ENCODE results near the gene PAX2.

Gene PAX2

DNA sequence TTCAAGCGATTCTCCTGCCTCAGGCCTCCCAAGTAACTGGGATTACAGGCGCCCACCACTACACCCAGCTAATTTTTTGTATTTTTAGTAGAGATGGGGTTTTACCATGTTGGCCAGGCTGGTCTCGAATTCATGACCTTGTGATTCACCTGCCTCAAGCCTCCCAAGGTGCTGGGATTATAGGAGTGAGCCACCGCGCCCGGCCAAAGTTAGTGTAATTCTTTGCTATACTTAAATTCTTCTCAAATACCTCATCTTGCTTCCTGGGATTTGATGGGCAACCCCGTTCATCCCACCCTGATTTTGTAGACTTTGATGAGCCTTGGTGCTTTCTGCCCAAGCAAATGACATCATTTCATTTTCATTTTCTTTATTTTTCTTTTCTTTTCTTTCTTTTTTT is 54.5 kb downstream of the PAX2 start:
- no peak for DNase-seq

DNA sequence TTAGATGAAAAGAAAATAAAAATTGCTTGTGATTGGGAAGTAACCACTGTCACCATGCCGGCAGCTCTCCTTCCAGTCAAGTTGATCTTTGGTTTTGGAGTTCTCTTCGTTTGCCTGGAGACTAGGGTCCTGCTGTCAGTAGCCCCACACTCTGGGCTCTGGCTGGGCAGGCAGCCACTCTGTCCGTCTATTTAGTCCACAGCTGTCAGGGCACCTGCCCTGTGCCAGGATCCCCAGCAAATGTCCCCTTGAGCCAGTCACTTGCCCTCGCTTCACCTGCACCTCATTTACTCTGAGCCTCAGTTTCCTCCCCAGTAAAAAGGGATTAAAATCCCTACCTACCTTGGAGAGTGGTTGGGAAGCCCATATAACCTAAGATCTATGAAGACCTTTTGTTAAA is 55.5 kb downstream of the PAX2 start:
- DNase-seq = no peak

DNA sequence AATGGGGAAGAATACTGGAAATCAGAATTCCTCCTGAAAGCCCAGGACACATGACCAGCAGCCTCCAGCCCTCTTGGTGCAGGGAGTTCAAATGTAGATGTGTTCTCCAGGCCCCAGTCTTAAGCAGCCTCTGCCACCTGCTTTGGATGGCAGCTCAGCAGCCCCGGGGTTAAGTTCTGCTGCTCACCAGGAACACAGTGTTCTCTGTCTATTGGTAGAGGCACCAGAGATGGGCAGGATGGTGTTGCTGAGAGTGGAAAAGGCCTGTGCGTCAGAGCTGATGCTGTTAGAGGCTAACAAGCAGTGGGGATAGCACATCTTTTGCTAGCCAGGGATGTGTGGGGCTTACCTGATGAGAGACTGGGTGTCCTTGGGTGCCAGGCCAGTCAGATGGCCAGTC is 56.8 kb downstream of the PAX2 start:
- DNase-seq = no peak

DNA sequence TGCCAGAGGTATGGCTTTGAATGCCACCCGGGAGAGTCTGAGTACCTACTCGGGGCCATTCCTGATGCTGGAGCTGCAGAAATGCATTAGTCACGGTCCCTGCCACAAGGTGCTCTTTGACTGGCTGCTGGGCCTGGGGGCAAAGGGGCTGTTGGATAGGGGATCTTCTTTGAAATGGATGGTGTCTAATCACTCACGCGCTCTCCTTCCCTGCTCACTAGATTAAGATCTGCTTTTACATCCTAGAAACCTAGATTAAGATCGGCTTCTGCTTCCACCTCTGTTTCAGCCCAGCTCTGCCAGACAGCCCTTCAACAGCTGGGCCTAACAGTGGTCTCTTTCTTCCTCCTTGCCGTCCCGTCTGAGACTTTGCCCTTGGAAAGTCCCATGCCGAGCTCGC is 57.2 kb downstream of the PAX2 start:
- DNase-seq = no peak

DNA sequence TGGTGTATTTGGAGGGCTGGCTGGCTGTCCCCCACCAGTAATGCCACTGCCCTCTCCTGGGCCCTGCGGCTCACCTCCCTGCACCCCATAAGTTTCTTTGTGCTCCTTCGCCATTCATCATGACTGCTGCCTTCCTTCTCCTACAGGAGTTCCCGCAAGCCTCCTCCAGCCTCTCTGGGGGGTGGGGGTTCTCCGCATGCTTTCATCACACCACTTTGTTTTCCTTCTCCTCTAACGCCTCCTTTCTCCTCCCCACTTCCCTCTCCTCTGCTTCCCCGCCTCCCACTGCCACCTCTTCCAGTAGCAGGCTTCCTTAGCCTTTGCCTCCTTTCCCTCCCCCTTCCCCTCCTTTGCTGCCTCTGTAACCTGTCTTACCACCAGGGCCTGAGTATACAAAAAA is 58.1 kb downstream of the PAX2 start:
- DNase-seq = no peak

DNA sequence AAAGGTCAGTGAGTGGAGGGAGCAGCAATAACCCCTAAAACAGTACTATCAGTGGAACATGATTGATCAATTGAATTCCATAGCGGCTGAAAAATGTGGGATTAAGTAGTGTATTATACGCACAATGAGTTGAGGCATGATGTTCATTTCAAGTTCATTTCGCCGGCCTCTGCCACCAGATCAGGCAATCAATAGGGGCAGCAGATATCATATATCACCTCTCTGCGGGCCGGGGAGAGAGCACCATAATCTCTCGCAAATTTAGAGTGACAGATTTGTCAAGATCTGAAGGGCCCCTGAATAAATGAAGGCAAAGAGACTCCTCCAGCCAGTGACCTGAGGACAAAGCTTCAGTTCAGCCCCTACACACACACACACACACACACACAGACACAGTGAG is 58.5 kb downstream of the PAX2 start:
- DNase-seq = no peak

DNA sequence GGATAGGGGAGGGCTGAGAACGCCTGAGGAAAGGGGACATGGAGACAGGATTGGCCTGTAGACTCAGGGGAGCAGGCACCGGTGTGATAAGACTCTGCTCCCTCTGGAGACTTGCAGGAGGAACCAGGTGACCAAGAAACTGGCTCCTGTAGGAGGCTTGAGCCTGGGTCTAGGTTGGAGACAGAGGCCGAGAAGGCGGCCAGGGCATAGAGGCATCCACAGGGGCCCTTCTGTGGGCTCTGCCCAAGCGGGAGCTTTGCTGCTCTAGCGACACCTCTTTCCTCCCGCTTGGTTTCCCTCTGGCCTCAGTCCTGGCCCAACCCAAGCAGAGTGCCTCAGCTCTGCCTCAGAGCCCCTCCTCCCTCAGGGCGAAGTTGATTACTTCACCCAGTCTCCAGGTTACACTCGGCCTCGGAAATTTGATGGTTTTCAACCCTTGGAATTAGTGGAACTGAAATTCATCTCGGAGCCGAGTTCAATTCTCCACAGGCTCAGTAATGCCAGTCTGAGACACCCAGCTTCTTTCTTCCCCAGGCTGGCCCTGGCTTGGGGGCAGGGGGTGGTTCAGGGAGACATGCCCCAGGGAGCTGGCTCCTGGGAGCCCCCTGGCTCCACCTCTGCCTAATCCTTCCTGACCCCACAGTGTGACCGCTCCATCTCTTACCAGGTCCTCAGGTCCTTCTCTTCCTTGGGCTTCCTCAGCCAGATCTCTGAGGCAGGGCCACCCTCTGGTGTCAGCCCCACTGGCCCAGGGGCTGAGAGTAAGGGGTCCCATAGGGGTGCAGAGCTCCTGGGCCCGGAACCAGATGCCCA is 60.4 kb downstream of the PAX2 start:
- no peak for DNase-seq

DNA sequence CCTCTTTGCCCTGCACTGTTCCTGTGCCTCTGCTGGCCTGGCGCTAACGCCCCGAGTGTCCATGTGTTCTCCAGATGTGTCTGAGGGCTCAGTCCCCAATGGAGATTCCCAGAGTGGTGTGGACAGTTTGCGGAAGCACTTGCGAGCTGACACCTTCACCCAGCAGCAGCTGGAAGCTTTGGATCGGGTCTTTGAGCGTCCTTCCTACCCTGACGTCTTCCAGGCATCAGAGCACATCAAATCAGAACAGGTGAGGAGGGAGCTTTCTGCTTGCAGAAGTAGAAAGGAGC is 60.9 kb downstream of the PAX2 start:
- DNase-seq = no peak

DNA sequence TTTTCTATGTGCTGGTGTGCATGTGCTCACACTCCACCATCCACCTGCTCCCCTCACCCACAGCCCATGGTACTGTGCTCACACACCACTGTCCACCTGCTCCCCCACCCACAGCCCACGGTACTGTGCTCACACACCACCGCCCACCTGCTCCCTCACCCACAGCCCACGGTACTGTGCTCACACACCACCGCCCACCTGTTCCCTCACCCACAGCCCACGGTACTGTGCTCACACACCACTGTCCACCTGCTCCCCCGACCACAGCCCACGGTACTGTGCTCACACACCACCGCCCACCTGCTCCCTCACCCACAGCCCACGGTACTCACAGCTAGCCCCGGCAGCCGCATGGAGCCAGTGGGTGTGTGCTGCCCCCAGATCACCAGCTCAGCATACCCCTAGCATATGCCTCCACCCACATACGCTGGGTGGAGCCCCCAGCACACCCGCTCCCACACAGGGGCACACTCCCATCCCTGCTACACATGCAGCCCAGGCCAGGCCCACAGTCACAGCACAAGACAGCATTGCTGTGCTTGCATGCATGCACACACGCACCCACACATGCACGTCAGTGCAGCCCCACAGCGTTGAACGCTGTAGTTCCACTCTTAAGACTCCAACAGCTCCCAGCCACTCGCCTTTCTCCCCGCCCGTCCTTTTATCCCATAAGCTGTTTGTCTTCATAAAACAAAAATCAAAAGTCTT is 62.0 kb downstream of the PAX2 start:
- no peak for DNase-seq

DNA sequence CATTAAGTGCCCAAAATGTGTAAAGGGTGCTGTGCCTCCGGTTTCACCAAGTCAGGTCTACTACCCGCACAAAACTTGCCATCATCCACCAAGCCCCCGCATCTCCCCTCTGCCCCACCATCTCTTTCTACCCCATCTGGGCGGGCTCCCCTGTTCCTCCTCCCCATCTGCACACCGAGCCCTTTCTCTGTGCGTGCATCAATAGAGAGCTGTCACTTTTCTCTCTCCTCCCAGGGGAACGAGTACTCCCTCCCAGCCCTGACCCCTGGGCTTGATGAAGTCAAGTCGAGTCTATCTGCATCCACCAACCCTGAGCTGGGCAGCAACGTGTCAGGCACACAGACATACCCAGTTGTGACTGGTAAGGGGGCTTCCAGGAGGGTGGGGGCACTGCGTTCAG is 63.5 kb downstream of the PAX2 start:
- no peak for DNase-seq

DNA sequence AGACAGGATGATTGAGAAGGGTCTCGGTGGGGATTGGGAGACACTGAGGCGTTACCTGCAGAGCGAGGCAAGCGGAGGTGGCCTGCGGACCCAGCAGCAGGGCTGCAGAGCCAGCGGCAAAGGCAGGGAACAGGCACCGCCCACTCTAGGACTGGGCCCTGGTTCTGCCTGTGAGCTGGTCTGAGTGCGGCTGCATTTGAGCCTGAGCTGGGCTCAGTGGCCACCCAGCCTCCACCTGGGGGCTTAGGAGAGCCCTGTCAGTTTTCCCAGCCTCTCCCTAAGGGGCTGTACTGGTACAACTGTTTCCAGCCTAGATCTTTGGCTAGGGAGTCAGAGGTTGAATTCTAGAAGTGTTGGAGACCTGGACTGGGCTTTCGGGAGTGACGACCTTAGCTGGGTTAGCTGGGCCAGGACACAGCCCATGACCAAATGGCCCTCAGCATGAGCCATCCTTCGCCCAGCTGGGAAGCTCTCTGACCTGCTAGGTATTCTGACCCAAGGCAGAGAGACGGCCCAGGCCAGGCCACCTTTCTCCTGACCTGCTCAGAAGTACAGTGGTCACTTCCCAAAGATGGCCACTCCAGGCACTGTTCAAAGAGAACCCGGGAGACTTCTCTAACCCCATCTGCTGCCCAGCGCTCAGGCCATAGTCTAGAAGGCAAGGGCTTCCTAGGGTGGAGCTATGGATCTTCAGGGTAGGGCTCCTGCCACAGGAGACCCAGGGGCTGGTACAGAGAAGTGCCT is 64.9 kb downstream of the PAX2 start:
- no peak for DNase-seq

DNA sequence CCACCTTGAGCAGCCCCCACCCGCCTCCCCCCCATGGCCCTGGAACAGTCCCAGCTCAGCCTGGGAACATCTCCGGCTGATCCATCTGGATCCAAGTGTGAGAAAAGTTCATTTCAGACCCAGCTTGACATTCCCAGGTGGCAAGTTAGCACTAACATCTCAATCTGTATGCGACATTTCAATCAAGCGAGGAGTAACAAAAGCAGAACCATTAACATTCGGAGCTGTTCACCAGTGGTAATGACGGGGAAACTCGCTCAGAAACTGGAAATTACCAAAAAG is 65.4 kb downstream of the PAX2 start:
- DNase-seq = no peak

DNA sequence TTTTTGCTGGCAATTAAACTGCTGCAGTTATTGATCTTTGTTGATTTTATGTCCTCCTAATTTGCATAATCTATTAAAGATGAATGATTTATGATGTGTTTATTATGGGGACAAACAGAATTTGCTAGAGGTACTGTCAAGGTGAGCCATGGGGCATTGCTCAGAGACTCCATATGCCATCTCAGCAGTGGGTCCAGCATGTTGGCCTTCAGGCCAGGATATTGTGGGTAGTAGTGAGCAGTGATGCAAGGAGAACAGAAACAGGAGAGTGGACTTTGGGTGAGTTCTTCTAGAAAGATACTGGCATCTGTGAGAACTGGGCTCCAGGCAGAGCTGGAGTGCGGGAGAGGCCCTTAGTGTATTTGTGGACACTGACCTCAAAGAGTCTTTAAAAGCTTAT is 65.9 kb downstream of the PAX2 start:
- DNase-seq = no peak

DNA sequence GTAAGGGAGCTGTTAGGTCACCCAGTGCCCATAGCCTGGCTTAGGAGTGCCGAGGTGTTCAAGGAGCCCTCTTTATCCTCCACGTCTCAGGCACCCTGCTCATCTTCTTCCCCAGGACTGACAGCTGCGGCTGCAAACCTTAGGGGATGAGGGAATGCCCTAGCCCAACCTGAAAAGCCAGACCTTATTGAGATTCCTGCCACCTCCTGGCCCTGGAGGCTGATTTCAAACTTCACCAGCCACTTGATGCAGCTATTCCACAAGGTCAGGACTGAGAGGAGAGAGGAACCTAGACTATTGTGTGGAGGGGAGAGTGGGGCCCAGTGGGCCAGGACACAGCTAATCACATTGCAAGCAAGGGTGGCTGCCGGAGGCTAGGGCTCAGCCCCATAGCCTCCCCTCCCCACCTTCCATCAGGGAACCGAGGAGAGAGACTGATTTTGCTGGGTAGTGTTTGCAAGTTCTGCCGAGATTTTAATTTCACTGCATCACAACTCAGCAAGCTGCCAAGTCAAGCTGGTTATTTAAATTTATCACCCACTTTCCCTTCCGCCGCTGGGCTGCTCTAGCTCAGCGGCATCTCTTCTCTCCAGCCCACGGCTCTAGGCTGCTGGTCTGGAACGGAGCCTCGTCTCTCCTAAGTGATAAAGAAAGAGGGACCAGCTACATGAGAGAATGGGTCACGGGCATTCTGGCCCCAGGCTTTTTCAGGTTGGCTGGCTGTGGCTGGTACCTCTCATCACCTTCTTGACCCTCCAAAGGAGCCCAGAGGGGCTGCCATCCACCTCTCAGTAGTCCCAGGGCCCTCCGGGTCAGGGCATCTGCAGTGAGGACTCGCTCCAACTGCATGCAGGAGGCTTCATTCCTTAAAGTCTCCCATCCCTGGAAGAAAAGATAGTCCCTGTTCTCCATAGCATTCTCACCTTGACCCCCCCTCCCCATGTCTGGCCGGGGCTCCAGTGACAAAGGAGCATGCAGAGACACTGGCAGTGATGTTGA is 66.7 kb downstream of the PAX2 start:
- no peak for DNase-seq

DNA sequence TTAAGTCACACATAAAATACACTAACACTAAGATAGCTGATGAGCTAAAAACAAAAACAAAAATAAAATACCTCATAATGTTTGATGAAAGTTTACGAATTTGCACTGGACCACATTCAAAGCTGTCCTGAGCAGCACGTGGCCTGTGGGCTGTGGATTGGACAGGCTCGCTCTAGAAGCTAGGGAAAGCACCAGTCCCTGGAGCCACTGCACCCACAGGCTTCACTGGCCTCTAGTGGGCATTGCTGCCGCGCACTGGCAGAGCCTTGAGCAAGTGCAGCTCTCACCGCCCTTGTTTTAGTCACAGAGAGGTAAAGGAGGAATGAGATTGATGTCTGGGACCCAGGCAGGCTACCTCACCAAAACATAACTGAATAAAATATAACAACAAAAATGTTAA is 67.6 kb downstream of the PAX2 start:
- no peak for DNase-seq

DNA sequence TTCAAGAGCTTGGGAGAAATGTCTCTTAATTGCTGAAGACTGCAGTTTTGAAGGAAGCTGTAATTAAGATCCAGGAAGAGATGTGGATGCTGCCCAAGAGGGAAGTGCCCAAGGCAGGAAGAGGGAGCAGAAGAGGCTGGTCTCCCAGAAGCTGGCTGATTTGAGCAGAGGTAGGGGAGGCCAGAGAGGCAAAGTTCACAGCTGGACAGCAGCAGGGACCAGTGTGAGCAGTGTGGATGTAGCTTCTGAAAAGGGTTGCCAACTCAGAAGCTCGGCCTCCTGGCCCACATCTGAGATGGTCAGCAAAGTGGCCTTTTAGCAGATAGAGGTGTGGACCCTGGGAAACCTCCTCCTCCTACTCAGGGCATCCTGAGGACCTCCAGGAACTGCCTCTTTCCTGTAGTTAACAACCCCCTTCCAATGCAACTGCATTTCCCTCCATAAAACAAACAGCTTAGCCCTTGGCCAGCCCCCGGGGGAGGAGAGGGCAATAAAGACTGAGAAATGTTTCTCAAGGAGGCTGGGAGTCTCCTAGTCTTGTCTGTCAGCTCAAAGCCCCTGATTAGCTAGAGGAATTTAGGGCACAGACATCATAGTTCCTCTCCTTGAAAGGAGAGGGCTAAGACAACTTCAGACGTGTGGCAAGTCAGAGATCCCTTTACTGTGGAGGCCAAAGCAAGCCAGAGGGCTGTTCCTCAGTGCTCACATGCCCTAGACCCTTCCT is 69.5 kb downstream of the PAX2 start:
- DNase-seq = no peak

DNA sequence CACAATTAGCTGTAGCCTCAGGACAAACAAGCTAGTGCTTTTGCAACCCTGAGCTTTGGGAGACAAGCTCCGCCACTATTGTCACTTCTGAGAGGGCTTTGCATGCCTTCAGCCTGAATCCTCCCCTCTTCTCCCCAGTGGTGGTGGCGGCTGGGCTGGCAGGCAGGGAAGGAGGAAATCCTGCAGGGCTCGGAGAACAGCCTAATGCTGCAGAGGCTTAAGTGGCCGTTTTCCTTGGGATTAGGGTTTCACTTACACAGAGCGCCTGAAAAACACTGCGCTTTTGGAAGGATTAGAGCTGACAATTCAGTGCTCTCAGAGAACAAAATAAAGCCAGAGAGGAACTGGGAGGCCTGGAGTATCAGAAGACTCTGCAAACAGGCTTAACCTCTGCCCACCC is 71.3 kb downstream of the PAX2 start:
- DNase-seq = no peak

DNA sequence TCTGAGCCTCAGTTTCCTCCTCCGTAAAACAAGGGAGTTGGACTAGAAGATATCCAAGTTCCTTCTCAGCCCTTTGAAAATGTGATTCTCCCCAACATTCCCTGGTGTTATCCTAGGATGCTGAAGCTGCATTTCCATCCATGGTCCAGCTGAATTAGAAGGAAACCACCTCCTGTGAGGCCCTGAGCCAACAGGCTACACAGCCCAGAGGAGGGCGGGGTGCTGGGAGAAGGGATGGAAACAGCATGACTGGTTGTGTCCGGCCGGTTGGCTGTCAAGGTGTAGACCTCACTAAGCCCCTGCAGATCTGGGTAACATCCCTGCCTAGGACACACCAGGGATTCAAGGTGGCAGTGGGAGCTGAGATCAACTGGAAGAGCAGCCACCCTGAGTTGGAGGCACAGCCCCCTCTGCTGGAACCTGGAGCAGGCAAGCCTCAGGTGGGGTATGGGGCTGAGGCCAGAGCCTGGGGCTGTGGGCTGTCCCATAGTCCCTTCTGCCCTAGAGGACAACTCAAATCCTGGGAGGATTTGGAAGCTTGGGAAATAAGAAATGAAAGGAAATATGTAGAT is 72.0 kb downstream of the PAX2 start:
- no peak for DNase-seq

DNA sequence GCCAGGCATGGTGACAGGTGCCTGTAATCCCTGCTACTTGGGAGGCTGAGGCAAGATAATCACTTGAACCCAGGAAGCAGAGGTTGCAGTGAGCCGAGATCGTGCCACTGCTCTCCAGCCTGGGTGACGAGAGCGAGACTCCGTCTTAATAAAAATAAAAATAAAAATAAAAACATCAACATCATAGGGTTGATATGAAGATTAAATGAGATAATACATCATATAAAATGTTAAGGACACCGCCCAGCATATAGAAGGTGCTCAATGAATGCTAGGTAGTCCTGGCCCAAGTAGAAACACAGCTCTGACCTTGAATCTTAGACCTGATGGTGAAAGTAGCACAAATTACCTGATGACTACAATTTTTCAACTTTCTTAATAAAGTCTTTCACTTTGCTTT is 74.0 kb downstream of the PAX2 start:
- no peak for DNase-seq

DNA sequence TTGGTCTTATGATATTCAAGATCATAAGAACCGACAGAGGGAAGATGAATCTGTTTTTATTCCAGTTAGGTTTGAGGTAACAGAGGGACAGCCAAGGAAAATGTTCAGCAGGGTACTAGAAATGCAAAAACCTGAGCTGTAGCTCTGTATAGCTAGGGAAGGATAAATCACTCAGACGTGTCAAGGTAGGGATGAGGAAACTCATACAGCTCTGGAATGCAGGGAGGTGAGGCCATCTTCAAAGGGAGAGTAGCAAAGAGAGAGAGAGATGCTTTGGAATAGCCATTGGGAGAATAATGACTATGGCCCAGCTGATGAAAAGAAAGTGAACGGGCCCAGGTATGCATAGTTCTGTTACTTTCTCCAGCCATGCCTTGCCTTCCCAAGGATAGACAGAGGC is 77.8 kb downstream of the PAX2 start:
- no peak for DNase-seq

DNA sequence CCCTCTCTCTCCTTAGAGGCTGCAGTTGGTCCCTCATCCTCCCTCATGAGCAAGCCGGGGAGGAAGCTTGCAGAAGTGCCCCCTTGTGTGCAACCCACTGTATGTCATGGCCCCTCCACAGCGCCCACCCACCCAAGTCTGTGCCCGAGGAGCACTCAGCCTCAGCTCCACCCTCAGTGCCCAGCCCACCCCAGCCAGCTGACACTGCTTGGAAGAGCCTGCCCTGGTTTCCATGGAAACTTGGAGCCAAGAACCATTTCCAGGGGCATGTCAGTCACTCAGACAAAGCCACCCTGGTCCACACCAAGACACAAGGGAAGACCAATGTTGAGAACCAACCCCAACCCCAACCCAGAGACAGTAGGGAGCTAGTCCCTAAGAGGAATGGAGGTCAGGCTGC is 79.5 kb downstream of the PAX2 start:
- no peak for DNase-seq

DNA sequence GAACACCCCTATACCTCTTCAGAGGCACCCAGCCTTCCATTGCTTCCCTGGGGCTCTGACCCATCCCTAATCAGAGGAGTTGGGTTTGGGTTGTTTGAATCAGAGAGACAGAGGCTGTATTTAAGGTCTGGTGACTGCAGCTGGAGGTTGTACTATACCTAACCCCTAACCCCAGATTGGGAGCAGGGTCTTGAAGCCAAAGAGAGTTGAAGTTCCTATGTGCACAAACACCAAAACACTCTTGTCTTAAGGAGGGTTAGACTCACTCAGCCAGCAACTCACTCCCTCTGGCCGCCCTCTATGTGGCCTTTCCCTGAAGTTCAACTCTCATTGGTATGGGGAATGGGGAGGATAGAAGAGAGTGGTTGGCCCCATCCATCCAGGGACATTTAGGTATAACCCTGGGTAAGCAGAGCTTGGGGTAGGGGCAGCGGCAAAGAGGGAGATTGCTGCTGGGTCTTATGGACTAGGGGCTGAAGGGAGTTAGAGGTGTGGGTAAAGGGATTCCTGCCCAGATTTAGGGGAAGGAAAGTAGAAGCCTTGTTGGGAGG is 80.0 kb downstream of the PAX2 start:
- no peak for DNase-seq
